ENCODE measurements around the gene CABP1. TPM values are rescaled to one million over a fixed set of nuclear protein-coding genes. Genes with fewer than 3 reads are reported as not detected.

The CABP1 gene
- total and polyA plus RNA-seq, 2 of the 13 experiments (the other 11 are each of a cell fraction or from before 2014, with no cell fraction given) = not detected

- TF ChIP-seq ZNF678 (CRISPR knock-in tag; IDR thresholded peaks at IDR 0.05) (no peak), KMT2B (CRISPR knock-in tag; IDR thresholded peaks at IDR 0.05) (no peak), SOX13 (IDR thresholded peaks at IDR 0.05) (no peak), SOX13 (CRISPR knock-in tag; conservative IDR thresholded peaks at IDR 0.05 in 1 of 2, IDR thresholded peaks at IDR 0.05 in 1 of 2) (no peak), TP53 (CRISPR knock-in tag; conservative IDR thresholded peaks at IDR 0.05) (no peak), ZNF256 (CRISPR knock-in tag; conservative IDR thresholded peaks at IDR 0.05) (no peak), MZF1 (CRISPR knock-in tag; IDR thresholded peaks at IDR 0.05; ENCODE audit: borderline replicate concordance) (no peak), BHLHE40 (IDR thresholded peaks at IDR 0.05; ENCODE audit: low read length) (peak; percentile 67; the same call in 1 of the 2 replicates), HOXD1 (CRISPR knock-in tag; IDR thresholded peaks at IDR 0.05) (no peak), KAT7 (CRISPR knock-in tag; IDR thresholded peaks at IDR 0.05; ENCODE audit: borderline replicate concordance) (no peak), HCFC1 (IDR thresholded peaks at IDR 0.05; ENCODE audit: low read depth, low read length) (no peak), HNRNPH1 (optimal IDR thresholded peaks at IDR 0.05; ENCODE audit: low read depth, low read length) (no peak), RARG (CRISPR knock-in tag; IDR thresholded peaks at IDR 0.05; ENCODE audit: low read depth) (no peak), ZNF160 (CRISPR knock-in tag; IDR thresholded peaks at IDR 0.05) (no peak), PITX1 (CRISPR knock-in tag; IDR thresholded peaks at IDR 0.05) (no peak; the same call in 1 of the 2 replicates), ZNF674 (CRISPR knock-in tag; IDR thresholded peaks at IDR 0.05; ENCODE audit: low read depth) (no peak), ZNF670 (CRISPR knock-in tag; IDR thresholded peaks at IDR 0.05; ENCODE audit: borderline replicate concordance) (no peak), SRY (CRISPR knock-in tag; IDR thresholded peaks at IDR 0.05) (0 out of 2 replicates have a peak, but pooled peaks have one; percentile 11), POLR2AphosphoS5 (IDR thresholded peaks at IDR 0.05; ENCODE audit: low read depth, low read length) (peak; percentile 47; the same call in 1 of the 2 replicates), MEIS2 (CRISPR knock-in tag; IDR thresholded peaks at IDR 0.05) (no peak), ZBTB39 (CRISPR knock-in tag; IDR thresholded peaks at IDR 0.05) (no peak)
- TF ChIP-seq, protein P1, sequence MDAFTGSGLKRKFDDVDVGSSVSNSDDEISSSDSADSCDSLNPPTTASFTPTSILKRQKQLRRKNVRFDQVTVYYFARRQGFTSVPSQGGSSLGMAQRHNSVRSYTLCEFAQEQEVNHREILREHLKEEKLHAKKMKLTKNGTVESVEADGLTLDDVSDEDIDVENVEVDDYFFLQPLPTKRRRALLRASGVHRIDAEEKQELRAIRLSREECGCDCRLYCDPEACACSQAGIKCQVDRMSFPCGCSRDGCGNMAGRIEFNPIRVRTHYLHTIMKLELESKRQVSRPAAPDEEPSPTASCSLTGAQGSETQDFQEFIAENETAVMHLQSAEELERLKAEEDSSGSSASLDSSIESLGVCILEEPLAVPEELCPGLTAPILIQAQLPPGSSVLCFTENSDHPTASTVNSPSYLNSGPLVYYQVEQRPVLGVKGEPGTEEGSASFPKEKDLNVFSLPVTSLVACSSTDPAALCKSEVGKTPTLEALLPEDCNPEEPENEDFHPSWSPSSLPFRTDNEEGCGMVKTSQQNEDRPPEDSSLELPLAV (CRISPR knock-in tag; conservative IDR thresholded peaks at IDR 0.05; ENCODE audit: low read depth) = no peak
- TF ChIP-seq, protein P2, sequence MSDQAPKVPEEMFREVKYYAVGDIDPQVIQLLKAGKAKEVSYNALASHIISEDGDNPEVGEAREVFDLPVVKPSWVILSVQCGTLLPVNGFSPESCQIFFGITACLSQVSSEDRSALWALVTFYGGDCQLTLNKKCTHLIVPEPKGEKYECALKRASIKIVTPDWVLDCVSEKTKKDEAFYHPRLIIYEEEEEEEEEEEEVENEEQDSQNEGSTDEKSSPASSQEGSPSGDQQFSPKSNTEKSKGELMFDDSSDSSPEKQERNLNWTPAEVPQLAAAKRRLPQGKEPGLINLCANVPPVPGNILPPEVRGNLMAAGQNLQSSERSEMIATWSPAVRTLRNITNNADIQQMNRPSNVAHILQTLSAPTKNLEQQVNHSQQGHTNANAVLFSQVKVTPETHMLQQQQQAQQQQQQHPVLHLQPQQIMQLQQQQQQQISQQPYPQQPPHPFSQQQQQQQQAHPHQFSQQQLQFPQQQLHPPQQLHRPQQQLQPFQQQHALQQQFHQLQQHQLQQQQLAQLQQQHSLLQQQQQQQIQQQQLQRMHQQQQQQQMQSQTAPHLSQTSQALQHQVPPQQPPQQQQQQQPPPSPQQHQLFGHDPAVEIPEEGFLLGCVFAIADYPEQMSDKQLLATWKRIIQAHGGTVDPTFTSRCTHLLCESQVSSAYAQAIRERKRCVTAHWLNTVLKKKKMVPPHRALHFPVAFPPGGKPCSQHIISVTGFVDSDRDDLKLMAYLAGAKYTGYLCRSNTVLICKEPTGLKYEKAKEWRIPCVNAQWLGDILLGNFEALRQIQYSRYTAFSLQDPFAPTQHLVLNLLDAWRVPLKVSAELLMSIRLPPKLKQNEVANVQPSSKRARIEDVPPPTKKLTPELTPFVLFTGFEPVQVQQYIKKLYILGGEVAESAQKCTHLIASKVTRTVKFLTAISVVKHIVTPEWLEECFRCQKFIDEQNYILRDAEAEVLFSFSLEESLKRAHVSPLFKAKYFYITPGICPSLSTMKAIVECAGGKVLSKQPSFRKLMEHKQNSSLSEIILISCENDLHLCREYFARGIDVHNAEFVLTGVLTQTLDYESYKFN (CRISPR knock-in tag; conservative IDR thresholded peaks at IDR 0.05) = no peak; the same call in 1 of the 2 replicates
Measured at GRCh38 chr12:120686151-120686689, 45.8 kb downstream of the CABP1 start (continued).
